ENCODE results near the gene C1QTNF9.
"Not testable (repeated sequence)": the region's sequence is repeated elsewhere in the genome, so short reads cannot be mapped to it uniquely, and the experiment has no call there.

The C1QTNF9 gene

DNA sequence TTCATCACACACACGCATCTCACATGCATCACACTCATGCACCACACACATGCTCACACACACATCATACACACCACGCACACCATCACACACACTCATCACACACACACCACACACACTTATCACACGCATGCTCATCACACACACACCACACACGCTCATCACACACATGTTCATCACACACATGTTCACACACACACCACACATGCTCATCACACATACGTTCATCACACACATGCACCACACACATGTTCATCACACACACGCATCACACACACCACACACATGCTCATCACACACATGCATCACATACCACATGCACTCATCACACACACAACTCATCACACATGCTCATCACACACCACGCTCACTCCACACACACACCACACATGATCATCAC is 46.9 kb downstream of the C1QTNF9 start:
- TF ChIP-seq, protein P1, sequence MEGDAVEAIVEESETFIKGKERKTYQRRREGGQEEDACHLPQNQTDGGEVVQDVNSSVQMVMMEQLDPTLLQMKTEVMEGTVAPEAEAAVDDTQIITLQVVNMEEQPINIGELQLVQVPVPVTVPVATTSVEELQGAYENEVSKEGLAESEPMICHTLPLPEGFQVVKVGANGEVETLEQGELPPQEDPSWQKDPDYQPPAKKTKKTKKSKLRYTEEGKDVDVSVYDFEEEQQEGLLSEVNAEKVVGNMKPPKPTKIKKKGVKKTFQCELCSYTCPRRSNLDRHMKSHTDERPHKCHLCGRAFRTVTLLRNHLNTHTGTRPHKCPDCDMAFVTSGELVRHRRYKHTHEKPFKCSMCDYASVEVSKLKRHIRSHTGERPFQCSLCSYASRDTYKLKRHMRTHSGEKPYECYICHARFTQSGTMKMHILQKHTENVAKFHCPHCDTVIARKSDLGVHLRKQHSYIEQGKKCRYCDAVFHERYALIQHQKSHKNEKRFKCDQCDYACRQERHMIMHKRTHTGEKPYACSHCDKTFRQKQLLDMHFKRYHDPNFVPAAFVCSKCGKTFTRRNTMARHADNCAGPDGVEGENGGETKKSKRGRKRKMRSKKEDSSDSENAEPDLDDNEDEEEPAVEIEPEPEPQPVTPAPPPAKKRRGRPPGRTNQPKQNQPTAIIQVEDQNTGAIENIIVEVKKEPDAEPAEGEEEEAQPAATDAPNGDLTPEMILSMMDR (IDR thresholded peaks at IDR 0.05; ENCODE audit: insufficient read depth, low read length, poor library complexity, severe bottlenecking) = no peak
- no peak for TF ChIP-seq EZH2phosphoT487 (conservative IDR thresholded peaks at IDR 0.05; ENCODE audit: low read length)
- no peaks in the 10 kb centered on the region for H3K9me2 ChIP-seq (replicated peaks; ENCODE audit: insufficient read depth, low read length)
- H3K27ac ChIP-seq (ENCODE audit: low read depth, low read length) = no peak overlapping the region
- no peaks in the 10 kb centered on the region for H4K20me1 ChIP-seq (ENCODE audit: low read depth, low read length)
- H3K4me2 ChIP-seq (ENCODE audit: low read depth, low read length, poor library complexity, severe bottlenecking) = no peak overlapping the region
- H3K27me3 ChIP-seq (ENCODE audit: low read length) = no peaks in the 10 kb centered on the region
- no peak overlapping the region for H3K9ac ChIP-seq (ENCODE audit: low read length)
- no peak overlapping the region for H3K4me3 ChIP-seq (ENCODE audit: insufficient read depth, low read length, poor library complexity, severe bottlenecking)
- peaks cover 4% of the 10 kb centered on the region; the same call in 1 of the 2 replicates for H3K9me3 ChIP-seq (ENCODE audit: insufficient read depth, low read length)
- H2AFZ ChIP-seq (ENCODE audit: low read depth, low read length, severe bottlenecking) = no peak overlapping the region
- H3K79me2 ChIP-seq (ENCODE audit: insufficient read depth, low read length) = no peaks in the 10 kb centered on the region
- no peaks in the 10 kb centered on the region for H3F3A ChIP-seq (ENCODE audit: insufficient read depth)
- H3K36me3 ChIP-seq (ENCODE audit: low read length) = no peaks in the 10 kb centered on the region

DNA sequence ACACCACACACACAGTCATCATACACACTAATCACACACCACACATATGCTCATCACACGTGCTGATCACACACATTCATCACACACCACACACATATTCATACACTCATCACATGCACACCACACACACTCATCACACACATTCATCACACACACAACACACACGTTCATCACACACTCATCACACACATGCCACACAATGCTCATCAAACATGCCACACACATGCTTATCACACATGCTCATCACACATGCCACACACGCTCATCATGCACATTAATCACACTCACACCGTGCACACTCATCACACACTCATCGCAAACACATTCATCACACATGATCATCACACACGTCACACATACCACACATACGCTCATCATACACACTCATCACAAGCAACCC is 47.5 kb downstream of the C1QTNF9 start:
- H3K4me2 ChIP-seq (ENCODE audit: low read depth, low read length, poor library complexity, severe bottlenecking) = no peak overlapping the region
- no peaks in the 10 kb centered on the region for H3F3A ChIP-seq (ENCODE audit: insufficient read depth)
- peaks cover 4% of the 10 kb centered on the region; the same call in 1 of the 2 replicates for H3K9me3 ChIP-seq (ENCODE audit: insufficient read depth, low read length)
- no peak overlapping the region for H3K27ac ChIP-seq (ENCODE audit: low read depth, low read length)
- H3K36me3 ChIP-seq (ENCODE audit: low read length) = no peaks in the 10 kb centered on the region
- no peak overlapping the region for H2AFZ ChIP-seq (ENCODE audit: low read depth, low read length, severe bottlenecking)
- no peaks in the 10 kb centered on the region for H3K27me3 ChIP-seq (ENCODE audit: low read length)
- H3K79me2 ChIP-seq (ENCODE audit: insufficient read depth, low read length) = no peaks in the 10 kb centered on the region
- TF ChIP-seq EZH2phosphoT487 (conservative IDR thresholded peaks at IDR 0.05; ENCODE audit: low read length) = no peak
- TF ChIP-seq, protein P1 (IDR thresholded peaks at IDR 0.05; ENCODE audit: insufficient read depth, low read length, poor library complexity, severe bottlenecking) = no peak
- H3K9ac ChIP-seq (ENCODE audit: low read length) = no peak overlapping the region
- H3K9me2 ChIP-seq (replicated peaks; ENCODE audit: insufficient read depth, low read length) = no peaks in the 10 kb centered on the region
- no peaks in the 10 kb centered on the region for H4K20me1 ChIP-seq (ENCODE audit: low read depth, low read length)
- H3K4me3 ChIP-seq (ENCODE audit: insufficient read depth, low read length, poor library complexity, severe bottlenecking) = no peak overlapping the region

DNA sequence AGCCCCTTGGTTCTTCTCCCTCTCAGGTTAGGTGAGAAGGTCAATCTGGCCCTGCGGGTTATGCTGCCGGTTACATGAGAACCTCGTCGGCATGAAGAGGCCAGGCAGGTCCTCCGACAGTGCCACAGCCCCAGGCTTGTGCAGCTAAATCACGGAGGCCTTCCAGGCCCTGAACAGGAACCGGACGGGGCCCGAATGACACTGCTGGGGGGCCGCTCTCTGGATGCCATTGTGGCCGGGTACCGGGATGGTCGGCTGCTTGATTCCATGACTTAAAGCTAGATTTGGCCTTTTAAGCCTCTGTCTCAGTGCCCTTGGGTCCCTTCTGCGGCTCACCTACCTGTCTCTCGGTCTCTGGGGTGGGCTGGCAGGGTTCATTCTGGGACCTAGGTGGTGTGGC is 48.4 kb downstream of the C1QTNF9 start:
- Histone ChIP-seq H3K4me3 (ENCODE audit: insufficient read depth, low read length, poor library complexity, severe bottlenecking) (no peak overlapping the region), H4K20me1 (ENCODE audit: low read depth, low read length) (no peaks in the 10 kb centered on the region), H3K36me3 (ENCODE audit: low read length) (no peaks in the 10 kb centered on the region), H3K4me2 (ENCODE audit: low read depth, low read length, poor library complexity, severe bottlenecking) (no peak overlapping the region), H3K9me2 (replicated peaks; ENCODE audit: insufficient read depth, low read length) (no peaks in the 10 kb centered on the region), H2AFZ (ENCODE audit: low read depth, low read length, severe bottlenecking) (no peak overlapping the region), H3K27ac (ENCODE audit: low read depth, low read length) (no peak overlapping the region), H3K9ac (ENCODE audit: low read length) (no peak overlapping the region), H3K79me2 (ENCODE audit: insufficient read depth, low read length) (no peaks in the 10 kb centered on the region), H3F3A (ENCODE audit: insufficient read depth) (no peaks in the 10 kb centered on the region), H3K27me3 (ENCODE audit: low read length) (no peaks in the 10 kb centered on the region), H3K9me3 (ENCODE audit: insufficient read depth, low read length) (peaks cover 4% of the 10 kb centered on the region; the same call in 1 of the 2 replicates)
- TF ChIP-seq EZH2phosphoT487 (conservative IDR thresholded peaks at IDR 0.05; ENCODE audit: low read length) = no peak
- TF ChIP-seq, protein P1 (IDR thresholded peaks at IDR 0.05; ENCODE audit: insufficient read depth, low read length, poor library complexity, severe bottlenecking) = no peak

DNA sequence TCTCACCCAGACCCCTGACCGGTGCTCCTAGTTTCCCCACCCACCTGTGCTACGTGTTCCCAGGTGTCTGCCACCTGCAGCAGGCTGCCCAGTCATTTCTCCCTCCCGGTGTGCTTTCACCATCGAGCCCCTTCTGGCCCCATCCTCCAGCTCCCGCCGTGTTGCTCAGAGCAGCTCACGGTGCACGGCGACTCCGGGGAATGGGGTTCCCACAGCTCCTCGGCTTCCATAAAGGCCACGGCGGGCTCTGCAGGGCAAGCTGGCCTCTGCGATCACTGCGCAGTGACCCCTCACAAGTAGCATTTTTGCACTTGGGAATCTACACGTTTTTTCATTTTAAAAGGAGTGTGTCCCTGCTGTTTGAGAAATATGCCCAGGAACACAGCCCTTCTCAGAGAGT is 49.5 kb downstream of the C1QTNF9 start:
- not testable (repeated sequence) for H3K4me3 ChIP-seq (ENCODE audit: insufficient read depth, low read length, poor library complexity, severe bottlenecking); H3K36me3 ChIP-seq (ENCODE audit: low read length); H4K20me1 ChIP-seq (ENCODE audit: low read depth, low read length); H2AFZ ChIP-seq (ENCODE audit: low read depth, low read length, severe bottlenecking); H3K27ac ChIP-seq (ENCODE audit: low read depth, low read length); H3K79me2 ChIP-seq (ENCODE audit: insufficient read depth, low read length); H3K4me2 ChIP-seq (ENCODE audit: low read depth, low read length, poor library complexity, severe bottlenecking); H3K27me3 ChIP-seq (ENCODE audit: low read length); H3K9me3 ChIP-seq (ENCODE audit: insufficient read depth, low read length); H3K9ac ChIP-seq (ENCODE audit: low read length); H3F3A ChIP-seq (ENCODE audit: insufficient read depth); H3K9me2 ChIP-seq (replicated peaks; ENCODE audit: insufficient read depth, low read length)

DNA sequence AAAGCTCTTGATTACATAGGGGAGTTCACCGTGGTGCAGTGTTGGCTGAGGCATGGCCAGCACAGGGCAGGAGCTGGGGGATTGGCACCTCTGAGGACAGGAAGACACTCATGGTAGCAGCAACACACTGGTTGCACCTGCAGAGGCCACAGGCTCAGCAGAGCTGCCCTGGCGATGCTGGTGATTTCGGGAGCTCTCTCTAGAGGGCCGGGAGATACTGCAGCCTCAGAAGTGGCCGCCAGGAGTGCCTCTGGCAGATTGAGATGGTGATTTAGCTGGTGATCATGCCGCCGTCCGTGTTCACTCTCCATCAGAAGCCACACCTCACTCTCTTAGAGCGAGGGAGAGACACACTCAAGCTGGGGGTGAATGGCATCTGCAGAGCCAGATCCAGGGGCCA is 49.9 kb downstream of the C1QTNF9 start:
- not testable (repeated sequence) for H3K9ac ChIP-seq (ENCODE audit: low read length); H3K79me2 ChIP-seq (ENCODE audit: insufficient read depth, low read length); H3K4me3 ChIP-seq (ENCODE audit: insufficient read depth, low read length, poor library complexity, severe bottlenecking); H3K4me2 ChIP-seq (ENCODE audit: low read depth, low read length, poor library complexity, severe bottlenecking); H3F3A ChIP-seq (ENCODE audit: insufficient read depth); H2AFZ ChIP-seq (ENCODE audit: low read depth, low read length, severe bottlenecking); H3K9me3 ChIP-seq (ENCODE audit: insufficient read depth, low read length); H4K20me1 ChIP-seq (ENCODE audit: low read depth, low read length); H3K27ac ChIP-seq (ENCODE audit: low read depth, low read length); H3K9me2 ChIP-seq (replicated peaks; ENCODE audit: insufficient read depth, low read length); H3K27me3 ChIP-seq (ENCODE audit: low read length); H3K36me3 ChIP-seq (ENCODE audit: low read length)
